Ramos (cell line): ENCODE results near the gene LMCD1.

Source experiments
- in situ Hi-C: fragments of 300-500 bp; cut with MboI; formaldehyde crosslinking; loops from one replicate; pipeline ENCODE4 v1.14.3; 2022; ENCODE audit warnings: low sequenced_read_pairs; ENCODE audit not compliant: unreplicated experiment

LMCD1 gene

GRCh38 chr3:8482960-8483665 lies 18.5 kb upstream of the LMCD1 start:
- in situ Hi-C loops: no loop called here

DNA sequence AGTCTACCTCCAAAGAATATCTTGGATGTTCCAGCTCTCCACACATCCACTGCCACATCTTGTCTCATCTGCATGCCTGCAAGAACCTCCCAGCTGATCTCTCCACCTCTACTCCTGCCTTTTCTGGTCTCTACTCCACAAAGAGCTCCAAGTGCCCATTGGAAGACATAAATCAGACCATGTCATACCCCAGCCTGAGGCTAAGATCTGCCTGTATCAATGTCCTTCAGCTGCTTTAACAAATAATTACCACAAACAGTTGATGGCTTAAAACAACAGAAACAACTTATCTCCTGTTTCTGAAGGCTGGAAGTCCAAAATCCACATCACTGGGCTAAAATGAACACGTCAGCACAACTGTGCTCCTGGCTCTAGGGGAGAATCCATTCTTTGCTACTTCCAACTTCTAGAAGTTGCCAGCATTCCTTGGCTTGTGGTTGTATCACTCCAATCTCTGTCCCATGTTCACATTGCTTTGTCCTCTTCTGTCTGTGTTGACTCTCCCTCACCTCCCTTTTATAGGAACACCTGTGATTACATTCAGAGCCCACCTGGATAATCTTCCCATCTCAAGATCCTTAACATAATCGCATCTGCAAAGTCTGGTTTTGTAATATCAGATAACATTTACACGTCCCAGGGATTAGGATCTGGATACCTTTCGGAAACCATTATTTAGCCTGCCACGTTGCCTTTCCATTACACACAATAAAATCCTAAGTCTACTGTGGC lies 17.0 kb upstream of the LMCD1 start:
- in situ Hi-C loops: no loop called here

DNA sequence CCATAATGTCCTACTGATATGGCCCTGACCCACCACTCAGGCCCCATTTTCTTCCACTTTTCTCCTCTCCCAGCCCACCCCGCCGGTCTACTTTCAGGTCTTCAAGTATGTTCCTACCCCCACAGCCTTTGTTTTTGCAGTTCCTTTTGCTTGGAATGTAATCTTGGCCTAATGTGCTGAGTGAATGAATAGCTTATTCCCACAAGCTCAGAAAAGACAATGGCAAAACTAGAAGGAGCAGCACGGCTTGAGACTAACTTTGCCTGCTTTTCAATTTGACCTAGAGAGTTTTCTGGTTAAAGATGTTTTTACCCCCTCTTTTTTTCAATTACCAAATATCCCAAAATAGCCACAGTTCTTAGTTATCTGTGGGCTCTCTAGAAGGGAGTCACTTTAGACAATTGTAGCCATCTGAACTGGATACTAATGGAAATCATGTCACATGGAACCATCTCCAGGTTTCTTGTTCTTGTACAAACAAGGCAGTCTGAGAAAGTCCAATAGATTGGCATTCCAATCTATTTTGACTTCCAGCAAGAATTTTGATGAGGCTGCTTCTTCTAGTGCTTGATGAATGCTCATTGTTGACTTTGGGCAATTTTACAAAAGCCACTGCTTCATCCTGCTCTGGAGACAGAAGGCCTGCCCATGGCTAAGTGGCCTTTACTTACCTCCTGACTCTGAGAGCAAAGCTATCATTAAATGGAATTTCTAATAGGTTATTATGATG lies 16.3 kb upstream of the LMCD1 start:
- in situ Hi-C loops: no loop called here

- in situ Hi-C loops: no loop called here
These were observed 15.7 kb upstream of the LMCD1 start for GRCh38 chr3:8485943-8486342.

GRCh38 chr3:8486434-8486833 lies 15.2 kb upstream of the LMCD1 start:
- in situ Hi-C loops: no loop called here

DNA sequence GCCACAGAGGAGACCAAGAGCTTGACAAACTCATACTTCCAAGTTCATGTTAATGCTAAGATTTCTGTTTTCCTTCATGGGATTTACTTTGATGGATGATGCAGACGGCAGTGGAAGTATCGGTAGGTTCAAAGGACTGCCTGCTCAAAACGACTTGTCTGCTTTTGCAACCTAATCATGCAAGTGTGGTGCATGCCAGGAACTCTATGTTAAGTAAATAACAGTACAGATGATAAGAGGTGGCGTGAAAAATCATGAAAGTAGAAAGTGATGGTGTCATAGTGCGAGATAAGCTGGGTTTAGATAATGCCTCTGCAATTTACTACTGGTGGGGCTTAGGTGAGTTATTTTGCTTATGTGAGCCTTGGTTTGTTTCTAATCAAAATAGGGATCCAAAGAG lies 14.7 kb upstream of the LMCD1 start:
- in situ Hi-C loops: no loop called here

GRCh38 chr3:8488411-8488810 lies 13.2 kb upstream of the LMCD1 start:
- in situ Hi-C loops: no loop called here

- in situ Hi-C loops: no loop called here
These were observed 12.7 kb upstream of the LMCD1 start for GRCh38 chr3:8488877-8489276.

GRCh38 chr3:8489278-8489792 lies 12.3 kb upstream of the LMCD1 start:
- in situ Hi-C loops: no loop called here

- in situ Hi-C loops: no loop called here
These were observed 11.5 kb upstream of the LMCD1 start for GRCh38 chr3:8490079-8490552.

DNA sequence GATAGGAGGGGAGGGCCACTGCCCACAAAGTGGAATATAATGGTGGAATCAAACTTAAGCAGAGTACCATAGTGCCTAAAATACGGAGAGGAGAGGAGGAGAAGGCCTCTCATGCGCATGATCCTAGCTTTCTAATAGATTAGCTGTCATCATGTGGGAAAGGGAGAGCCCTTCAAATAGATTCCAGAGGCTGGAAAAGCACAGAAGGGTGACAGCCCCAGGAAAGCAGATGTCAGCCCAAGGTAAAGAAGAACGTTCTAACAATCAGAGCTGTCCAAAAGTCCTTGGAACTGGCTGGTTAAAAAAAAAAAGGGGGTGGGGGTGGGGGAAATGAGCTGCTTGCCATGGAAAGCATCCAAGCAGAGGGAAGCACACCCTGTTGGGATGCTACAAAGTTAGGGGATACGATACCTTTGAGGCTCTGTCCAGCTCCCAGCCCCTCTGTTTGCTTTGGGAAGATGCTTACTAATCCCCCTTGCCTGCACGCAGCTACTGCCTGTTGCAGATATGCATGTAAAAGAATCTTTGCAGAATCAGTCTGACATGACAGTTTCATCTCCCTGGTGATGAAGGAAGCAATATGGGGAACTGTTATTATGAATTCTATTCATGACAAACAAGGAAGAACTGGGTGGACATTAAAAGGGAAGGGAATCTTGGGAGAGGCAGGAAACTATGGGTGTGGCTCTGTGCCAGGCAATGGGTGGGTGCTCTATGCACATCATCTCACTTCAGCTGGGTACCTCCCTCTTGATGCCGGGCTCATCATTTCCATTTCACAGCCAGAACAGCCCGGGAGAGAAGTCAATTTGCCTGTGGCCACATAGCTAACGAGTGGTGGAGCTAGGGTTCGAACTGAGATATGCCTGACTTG lies 10.1 kb upstream of the LMCD1 start:
- in situ Hi-C loops: no loop called here

DNA sequence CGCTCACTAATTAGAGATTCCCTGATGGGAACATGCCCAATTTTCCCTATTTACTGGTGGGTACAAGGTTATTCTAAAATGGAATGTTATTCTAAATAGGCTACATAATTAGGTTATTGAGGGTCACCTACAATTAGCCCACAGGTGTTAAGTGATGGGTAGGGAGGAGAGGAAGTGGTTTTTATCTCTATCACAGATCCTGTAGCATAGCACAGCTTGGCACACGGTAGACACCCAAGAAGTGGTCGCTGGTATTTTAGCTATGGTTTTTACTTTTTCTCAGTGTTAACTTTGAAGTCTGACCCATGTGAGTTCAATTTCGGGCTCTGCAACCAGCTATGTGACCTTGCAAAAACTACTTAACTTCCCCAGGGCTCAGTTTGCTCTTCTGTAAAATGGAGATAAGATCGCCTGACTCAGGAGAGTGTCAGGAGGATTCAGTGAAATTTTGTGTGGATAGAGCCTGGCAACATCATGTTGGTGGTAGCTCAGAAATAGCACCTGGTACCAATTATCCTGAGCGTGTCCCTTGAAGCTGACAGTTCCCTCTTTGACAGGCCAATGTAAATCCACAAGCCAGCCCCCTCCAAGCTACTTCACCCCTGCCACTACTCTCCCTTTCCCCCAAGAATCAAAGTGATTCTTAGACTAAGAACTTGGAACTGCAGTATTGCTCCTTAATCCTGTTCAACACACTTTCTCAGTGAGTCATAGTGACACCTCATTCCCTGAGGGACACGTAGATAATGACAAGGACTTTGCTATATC lies 8.7 kb upstream of the LMCD1 start:
- in situ Hi-C loops: no loop called here

- in situ Hi-C loops: no loop called here
These were observed 7.9 kb upstream of the LMCD1 start for GRCh38 chr3:8493744-8494143.

- in situ Hi-C loops: no loop called here
These were observed 7.3 kb upstream of the LMCD1 start for GRCh38 chr3:8494327-8494726.

DNA sequence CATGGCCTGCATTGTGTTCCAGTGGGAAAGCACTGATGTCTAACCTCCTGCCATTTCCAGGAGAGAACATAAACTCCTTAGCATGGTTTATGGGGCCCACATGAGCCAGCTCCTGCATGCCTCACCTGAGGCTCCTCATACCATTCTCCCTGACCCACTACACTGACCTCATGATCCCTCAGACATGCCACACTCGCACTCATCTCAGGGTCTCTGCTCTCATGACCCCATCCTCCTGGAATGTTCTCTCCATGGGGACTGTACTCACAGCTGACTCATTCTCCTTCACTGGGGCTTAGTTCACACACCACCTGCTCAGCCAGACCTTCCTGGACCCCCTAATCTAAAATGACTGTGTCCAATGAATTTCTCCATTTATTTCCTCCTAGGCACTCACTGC lies 4.0 kb upstream of the LMCD1 start:
- in situ Hi-C loops: no loop called here

DNA sequence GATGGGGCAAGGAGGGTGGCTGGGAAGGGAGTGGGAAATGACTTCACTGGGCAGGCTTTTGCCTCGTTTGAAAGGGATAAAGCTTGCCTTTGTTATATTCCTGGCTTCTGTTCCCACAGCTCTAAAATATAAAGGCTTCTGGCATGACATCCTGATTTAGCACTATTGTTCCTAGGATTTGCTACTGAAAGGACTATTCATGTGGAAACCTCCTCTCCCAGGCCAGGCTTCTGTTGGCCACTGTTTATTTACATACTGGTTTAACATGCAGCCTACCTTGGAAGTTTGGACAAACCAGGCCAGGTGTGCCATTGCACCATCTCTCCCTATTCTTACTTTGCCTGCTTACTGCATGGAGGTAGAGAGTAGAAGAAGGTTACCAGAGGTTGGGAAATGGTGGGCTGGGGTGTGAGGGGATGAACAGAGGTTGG lies 2.4 kb upstream of the LMCD1 start:
- in situ Hi-C loops: no loop called here

GRCh38 chr3:8500319-8500988 lies 1.2 kb upstream of the LMCD1 start:
- in situ Hi-C loops: no loop called here

DNA sequence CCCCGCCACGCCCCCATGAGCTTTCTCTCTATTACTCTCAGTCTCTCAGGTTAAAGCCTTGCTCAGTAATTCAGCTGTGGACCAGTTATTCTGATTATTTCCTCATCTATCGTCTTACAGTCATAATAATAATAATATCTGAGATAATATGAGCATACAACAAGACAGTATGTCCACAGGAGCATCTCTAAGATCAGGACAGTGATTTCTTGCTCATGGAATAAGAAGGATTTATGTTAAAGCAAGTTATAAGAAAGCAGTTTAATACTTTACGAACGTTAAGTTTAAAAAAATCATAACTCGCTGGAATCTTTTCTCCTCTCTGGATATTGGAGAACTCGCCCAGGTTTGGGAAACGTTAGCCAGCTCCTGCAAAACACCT lies 643 bp upstream of the LMCD1 start:
- in situ Hi-C loops: no loop called here

- in situ Hi-C loops: no loop called here
These were observed 1.8 kb downstream of the LMCD1 start for GRCh38 chr3:8503461-8503860.
